DMS153 treated with DMSO at 0.1 percent for 48 hours (cell line): ENCODE results near the gene C22orf23.
"Not testable (repeated sequence)": the region's sequence is repeated elsewhere in the genome, so short reads cannot be mapped to it uniquely, and the experiment has no call there.

Experiments
- DNase-seq: peaks from one replicate; lab custom pipeline; 2025; ENCODE audit not compliant: unreplicated experiment; lab: John Stamatoyannopoulos, UW

C22orf23 gene

DNA sequence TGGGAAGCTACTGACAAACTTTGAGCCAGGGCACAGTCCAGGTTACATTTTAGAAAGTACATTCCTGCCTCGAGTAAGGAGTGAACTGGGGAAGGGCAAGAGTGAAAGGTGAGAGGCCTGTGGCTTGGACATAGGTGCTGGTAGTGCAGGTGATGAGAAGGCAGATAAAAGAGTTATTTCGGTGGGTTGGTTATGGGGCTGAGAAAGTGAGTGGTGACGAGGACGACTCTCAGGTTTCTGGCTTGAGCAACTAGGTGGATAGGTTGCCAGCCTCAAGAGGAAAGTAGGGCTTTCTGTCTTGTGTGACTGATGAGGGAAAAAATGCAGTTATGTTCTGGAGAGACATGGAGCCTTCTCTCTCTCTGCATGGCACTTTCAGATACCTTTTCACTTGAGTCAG, 3.8 kb upstream of the C22orf23 start:
- no peak for DNase-seq

DNA sequence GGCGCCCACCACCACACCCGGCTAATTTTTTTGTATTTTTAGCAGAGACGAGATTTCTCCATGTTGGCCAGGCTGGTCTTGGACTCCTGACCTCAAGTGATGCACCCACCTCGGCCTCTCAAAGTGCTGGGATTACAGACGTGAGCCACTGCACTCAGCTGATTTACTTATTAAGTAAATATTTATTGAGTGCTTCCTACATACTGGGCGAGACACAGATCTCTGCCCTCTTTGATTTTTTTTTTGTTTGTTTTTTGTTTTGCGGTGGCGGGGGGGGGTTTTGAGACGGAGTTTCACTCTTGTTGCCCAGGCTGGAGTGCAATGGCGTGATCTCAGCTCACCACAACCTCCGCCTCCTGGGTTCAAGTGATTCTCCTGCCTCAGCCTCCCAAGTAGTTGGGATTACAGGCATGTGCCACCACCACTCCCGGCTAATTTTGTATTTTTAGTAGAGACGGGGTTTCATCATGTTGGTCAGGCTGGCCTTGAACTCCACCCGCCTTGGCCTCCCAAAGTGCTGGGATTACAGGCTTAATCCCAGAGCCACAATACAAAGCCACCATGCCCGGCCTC, 2.5 kb upstream of the C22orf23 start:
- not testable (repeated sequence) for DNase-seq

DNA sequence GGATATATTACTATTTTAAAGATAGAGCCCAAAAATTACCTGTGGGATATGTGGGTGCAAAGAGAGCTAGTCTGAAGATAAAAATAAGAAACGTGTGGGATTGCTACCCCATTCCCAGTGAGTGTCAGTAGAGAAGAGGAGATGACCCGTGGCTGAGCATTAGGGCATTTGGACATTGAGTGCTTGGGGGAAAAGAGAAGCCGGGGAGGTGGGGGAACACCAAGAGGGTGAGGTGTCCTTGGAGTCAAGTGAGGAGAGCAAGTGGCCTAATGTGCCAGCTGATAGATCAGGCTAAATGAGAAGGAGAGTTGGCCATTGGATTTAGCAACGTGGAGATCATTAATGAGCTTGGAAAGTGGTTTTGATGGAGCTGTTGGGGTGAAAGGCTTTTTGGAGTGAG, 1.3 kb upstream of the C22orf23 start:
- no peak for DNase-seq

DNA sequence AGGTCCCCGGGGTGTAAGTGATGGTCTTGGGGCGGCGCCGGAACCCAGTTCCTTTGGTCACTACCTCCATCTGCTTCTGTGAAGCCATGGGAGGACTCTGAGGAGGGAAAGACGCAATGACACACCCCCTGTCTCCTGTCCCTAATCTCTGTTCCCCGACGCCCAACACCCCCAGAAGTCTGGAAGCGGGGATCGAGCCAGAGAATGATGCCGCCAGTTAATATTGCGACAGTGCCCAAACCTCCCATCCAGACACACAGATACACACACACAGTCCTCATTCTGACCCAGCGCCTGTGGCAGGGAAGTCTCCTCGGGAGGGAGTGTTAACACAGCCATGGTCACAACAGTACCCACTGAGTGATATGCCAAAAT, 352 bp downstream of the C22orf23 start:
- DNase-seq: no peak

- DNase-seq: not testable (repeated sequence)
Measured at GRCh38 chr22:37952629-37953028, 772 bp downstream of the C22orf23 start.

DNA sequence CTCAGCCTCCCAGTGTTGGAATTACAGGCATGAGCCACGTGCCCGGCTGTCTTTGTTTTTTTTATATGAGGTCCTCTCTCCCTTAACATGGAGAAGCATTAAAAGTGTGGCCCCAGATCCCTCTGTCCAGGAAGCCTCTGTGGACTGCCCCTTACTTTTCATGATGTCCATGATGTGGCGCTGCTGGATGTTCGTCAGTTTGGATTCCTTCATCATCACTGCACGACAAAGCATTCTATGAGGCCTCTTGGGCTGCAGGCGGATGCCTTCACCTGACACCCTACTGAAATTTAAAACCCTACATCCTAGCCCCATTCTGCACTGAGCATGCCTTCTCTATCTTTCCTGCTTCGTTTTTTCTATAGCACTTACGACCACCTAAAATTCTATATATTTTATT, 2.1 kb downstream of the C22orf23 start:
- DNase-seq: no peak

- DNase-seq: not testable (repeated sequence)
Measured at GRCh38 chr22:37947142-37947795, 6.1 kb downstream of the C22orf23 start.

- DNase-seq: not testable (repeated sequence)
Measured at GRCh38 chr22:37944423-37944822, 9.0 kb downstream of the C22orf23 start.

- DNase-seq: no peak
Measured at GRCh38 chr22:37943825-37944198, 9.6 kb downstream of the C22orf23 start.

- DNase-seq: no peak
Measured at GRCh38 chr22:37943136-37943824, 10.1 kb downstream of the C22orf23 start.

GRCh38 chr22:37942133-37942532, 11.3 kb downstream of the C22orf23 start:
- DNase-seq: no peak

GRCh38 chr22:37940698-37941376, 12.6 kb downstream of the C22orf23 start:
- no peak for DNase-seq

DNA sequence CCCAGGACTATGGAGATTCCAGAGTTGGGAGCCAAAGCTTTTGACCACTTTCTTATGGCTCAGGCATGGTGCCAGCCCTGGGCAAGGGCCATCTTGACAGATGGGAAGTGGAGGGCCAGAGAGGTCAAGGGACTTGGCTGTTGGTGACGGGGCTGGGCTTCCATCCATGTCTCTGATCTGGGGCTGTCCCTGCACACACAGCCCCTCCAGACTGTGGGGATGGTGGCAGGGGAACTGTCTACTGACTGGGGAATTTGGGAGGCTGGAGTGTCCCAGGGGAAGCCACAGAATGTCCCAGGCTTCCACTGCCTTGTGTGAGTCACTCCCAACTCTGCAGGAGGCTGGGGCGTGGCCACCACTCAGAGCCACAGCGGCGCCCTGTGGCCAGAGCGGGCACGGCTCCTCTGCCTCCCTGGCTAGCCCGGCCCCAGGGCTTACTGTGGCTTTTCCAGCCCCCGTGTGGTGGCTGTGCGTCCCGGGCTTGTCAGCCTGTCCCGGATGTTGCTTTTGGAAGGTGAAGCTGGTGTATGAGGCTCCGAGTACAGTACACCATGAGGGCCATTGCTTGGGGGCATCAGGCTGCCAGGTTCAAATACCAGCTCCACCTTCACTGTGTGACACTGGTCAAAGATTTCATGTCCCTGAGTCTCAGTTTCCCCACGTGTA, 19.6 kb downstream of the C22orf23 start:
- DNase-seq: peak; percentile 39

DNA sequence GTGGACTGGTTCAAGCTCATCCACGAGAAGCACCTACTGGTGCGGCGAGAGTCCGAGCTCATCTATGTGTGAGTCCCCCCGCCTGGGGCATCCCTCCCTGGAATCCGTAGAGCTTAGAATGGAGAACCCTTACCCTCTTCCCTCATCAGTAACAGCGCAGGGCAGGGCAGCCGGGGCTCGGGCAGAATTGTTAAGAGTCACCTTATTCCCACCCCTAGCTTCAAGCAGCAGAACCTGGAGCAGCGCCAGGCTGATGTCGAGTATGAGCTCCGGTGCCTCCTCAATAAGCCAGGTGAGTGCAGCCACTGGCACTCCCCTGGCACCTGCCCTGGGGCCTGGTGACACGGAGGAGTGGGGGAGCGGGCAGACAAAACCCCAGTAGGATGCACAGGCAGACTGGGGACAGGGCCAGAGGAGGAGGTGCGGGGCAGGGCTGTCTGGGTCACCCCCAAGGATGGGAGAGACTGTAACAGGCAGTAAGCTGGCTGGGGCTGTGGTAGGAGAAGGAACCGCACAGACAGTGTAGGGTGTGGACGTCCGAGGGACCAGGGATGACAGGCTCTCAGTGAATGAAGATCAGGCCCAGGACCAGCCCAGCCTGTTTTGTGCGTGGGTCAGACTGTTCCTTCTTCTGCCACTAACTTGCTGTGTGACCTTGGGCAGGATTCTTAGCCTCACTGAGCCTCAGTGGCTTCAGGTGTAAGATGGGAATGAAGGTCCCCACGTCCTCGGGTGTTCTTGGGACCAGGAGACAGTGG, 20.4 kb downstream of the C22orf23 start:
- DNase-seq: no peak

GRCh38 chr22:37932401-37932800, 21.0 kb downstream of the C22orf23 start:
- no peak for DNase-seq

- no peak for DNase-seq
Measured at GRCh38 chr22:37931893-37932389, 21.5 kb downstream of the C22orf23 start.

DNA sequence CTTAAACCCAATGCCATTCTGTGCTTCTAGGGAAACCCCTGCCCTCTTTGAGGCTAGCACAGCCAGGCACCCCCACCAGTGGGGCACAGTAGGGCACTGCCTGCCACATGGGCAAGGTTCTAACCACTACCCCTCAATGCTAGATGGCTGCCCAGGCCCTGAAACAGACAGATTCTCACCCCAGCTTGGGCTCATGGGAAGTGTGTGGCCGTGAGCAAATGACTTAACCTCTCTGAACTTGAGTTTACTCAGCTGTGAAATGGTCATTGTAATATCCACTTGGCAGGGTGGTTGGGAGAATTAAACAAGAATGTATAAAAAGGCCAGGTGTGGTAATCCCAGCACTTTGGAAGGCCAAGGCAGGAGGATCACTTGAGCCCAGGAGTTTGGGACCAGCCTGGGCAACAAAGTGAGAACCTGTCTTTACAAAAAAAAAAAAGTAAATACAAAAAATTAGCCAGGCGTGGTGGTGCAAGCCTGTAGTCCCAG, 22.4 kb downstream of the C22orf23 start:
- no peak for DNase-seq

DNA sequence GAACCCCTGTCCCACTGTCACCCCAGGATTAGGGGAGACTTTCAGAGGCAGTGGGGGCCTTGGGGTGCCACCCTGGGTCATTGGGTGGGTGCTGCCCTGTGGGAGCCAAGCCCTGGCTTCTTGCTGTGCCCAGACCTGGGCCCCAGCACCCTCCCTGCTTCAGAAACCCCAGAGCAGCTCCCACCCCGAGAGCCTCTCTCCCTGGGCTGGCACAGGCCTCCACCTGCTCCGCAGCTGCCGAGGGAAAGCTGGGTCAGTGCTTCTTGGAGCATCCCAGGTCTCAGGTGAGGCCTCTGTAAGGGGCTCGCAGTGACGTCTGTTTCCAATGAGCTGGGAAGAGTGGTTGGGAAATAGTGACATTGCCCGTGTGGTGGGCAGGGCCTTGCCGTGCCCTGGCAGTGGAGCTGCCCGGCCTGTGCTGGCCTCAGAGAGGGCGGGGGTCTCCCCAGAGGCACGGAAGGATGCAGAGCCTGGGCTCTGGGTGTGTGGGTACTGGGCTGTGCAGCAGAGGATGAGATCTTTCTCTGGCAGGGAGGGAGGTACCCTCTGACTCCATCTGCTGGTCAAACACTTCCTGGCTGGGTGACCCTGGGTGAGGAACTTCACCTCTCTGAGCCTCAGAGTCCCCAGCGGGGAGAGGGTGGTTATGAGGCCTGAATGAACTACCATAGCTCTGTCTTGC, 23.0 kb downstream of the C22orf23 start:
- DNase-seq: no peak

- no peak for DNase-seq
Measured at GRCh38 chr22:37929390-37929789, 24.0 kb downstream of the C22orf23 start.

DNA sequence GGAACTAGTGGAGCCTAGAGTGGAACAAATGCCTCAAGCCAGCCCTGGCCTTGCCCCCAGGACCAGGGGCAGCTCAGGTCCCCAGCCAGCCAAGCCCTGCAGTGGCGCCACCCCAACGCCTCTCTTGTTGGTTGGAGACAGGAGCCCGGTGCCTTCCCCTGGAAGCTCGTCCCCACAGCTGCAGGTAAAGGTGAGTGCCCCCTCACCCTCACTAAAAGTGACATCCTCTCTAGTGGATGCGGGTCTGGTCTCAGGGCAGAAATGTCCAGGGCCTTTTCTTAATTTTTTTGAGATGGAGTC, 25.8 kb downstream of the C22orf23 start:
- no peak for DNase-seq
